IPS DF 6.9 (cell line): Measurements from ENCODE around the gene MUTYH.
"Not testable (repeated sequence)": the region's sequence is repeated elsewhere in the genome, so short reads cannot be mapped to it uniquely, and the experiment has no call there.

Source experiments
- DNase-seq: peaks from one replicate; pipeline ENCODE4 v3.0.0-alpha.2; 2013; ENCODE audit warnings: low read depth, low spot score
- H3K27ac ChIP-seq: one replicate; pipeline ENCODE4 v1.5.1; 2013; ENCODE audit warnings: low read length, control low read depth
- H3K27me3 ChIP-seq: 2 replicates; pipeline ENCODE4 v1.6.1; 2013; ENCODE audit warnings: mild to moderate bottlenecking, low read length; ENCODE audit not compliant: control insufficient read depth, insufficient read depth
- H3K36me3 ChIP-seq: 2 replicates; pipeline ENCODE4 v1.6.1; 2013; ENCODE audit warnings: low read length; ENCODE audit not compliant: control insufficient read depth, insufficient read depth
- H3K4me1 ChIP-seq: 2 replicates; pipeline ENCODE4 v1.6.1; 2013; ENCODE audit warnings: low read length; ENCODE audit not compliant: control insufficient read depth, insufficient read depth
- H3K4me3 ChIP-seq: 2 replicates; pipeline ENCODE4 v1.5.1; 2013; ENCODE audit warnings: mild to moderate bottlenecking, low read length
- H3K9me3 ChIP-seq: 2 replicates; pipeline ENCODE4 v1.6.1; 2013; ENCODE audit warnings: low read length, inconsistent platforms; ENCODE audit not compliant: control insufficient read depth, insufficient read depth
- WGBS: extraction: QIAGEN DNeasy Blood & Tissue Kit; methylation state at CpG from one replicate; pipeline ENCODE4 v1.1.7; 2013; ENCODE audit warnings: mixed read lengths, missing lambda C conversion rate; ENCODE audit not compliant: insufficient read length, insufficient coverage; 5-methylcytosine and 5-hydroxymethylcytosine counted together

Gene MUTYH

DNA sequence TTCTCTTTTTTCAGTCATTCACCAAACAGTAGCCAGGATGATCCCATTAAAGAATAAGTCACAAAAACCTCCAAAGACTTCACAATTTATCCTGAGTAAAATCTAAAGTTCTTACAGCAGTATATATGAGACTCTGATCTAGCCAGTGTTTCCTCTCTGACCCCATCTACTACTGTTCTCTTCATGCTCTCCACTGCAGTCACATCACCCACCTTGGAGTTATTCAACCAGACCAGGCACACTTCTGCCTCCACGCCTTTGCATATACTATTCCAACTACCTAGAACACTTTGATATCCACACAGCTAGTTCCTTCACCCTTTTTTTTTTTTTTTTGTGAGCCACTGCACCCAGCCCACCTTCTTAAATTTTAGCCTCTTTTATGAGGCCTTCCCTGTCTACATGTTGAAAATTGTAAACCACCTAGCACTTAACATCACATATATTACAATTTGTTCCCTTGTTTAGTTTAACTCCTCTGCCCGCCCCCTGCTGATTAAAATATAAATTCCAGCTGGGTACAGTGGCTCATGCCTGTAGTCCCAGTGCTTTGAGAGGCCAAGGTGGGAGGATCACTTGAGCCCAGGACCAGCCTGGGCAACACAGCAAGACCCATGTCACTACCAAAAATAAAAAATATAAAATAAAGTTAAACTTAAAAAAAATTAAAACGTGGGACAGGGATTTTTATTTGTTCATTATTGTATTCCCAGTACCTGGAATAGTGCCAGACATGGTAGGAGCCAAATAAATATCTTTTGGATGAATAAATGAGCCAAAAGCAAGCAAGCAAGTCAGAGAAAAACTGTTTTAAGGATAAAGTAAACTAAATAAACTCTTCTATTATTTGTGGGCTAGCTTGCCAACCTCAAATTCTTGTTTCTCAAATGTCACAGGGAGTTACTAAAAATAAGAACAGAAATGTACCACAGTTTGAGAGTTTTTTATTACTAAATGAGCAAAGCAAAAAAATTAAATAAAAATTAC is 35.2 kb upstream of the MUTYH start:
- Histone ChIP-seq H3K27ac (no peak overlapping the region), H3K36me3 (no peaks in the 10 kb centered on the region), H3K27me3 (no peaks in the 10 kb centered on the region), H3K9me3 (no peaks in the 10 kb centered on the region), H3K4me1 (no peaks in the 10 kb centered on the region), H3K4me3 (no peak overlapping the region)
- no peak for DNase-seq
- WGBS, result no CpG with 5 or more reads among the region's 3 CpGs

DNA sequence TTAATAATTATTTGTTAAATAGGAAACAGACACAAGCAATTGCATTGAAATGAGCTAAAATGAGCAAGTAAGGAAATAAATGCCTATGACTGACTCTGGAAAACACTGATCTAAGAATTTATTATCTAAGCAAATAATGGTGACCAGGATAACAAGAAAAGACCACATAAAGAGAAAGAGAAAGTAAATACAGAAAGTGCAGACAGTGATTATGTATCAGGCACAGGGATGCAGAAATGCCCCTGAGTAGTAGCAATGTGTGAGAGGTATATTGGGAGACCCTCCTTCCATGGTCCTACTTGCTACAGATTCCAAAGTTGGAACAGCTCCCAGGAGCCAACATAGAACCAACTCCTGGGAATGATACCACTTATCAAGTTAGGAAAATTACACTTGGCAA is 33.3 kb upstream of the MUTYH start:
- DNase-seq, result no peak
- H3K4me3 ChIP-seq, result no peak overlapping the region

DNA sequence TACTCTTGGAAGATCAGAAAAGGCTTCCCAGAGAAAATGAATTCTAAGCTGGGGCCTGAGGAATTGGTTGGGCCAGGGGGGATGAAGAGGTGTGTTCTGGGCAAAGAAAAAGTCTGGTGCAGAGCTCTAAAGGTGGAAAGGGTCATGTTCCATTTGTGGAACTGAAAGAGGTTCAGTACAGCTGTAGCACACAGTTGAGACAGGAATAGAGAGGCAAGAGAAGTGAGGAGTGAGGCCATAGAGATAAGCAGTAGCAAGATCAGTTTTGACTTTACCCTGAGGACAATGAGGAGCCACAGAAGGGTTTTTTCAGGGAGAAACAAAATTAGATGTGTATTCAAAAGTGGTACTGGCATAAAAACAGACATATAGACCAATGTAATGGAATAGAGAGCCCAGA is 30.3 kb upstream of the MUTYH start:
- no peak for DNase-seq
- Histone ChIP-seq H3K4me1 (no peaks in the 10 kb centered on the region), H3K4me3 (no peak overlapping the region), H3K36me3 (no peaks in the 10 kb centered on the region), H3K27me3 (no peaks in the 10 kb centered on the region), H3K9me3 (no peaks in the 10 kb centered on the region), H3K27ac (no peak overlapping the region)

More for the DNA sequence above, 33.3 kb upstream of the MUTYH start:
- Histone ChIP-seq H3K4me1 (no peaks in the 10 kb centered on the region), H3K27me3 (no peaks in the 10 kb centered on the region), H3K9me3 (no peaks in the 10 kb centered on the region), H3K36me3 (no peaks in the 10 kb centered on the region), H3K27ac (no peak overlapping the region)

DNA sequence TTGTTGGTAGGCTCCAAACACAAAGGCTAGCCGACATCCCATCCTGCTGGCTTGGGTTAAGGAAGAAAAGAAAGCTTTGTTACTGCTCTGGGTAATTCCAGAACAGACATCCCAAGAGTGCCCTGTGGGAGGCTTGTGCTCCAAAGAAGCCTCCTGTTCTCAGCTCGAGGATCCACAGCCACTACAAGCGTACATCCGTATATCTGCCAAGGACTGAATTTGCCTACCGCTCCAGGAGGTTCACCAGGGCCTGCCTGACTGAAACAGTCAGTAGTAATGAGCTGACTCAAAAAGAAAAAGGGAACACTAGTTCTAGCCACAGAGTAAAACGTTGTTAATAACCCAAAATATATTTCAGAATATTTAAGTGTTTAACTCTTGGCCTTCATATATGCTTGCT is 24.8 kb upstream of the MUTYH start:
- no CpG with 5 or more reads among the region's 6 CpGs for WGBS
- Histone ChIP-seq H3K4me3 (no peak overlapping the region), H3K9me3 (no peaks in the 10 kb centered on the region), H3K27me3 (no peaks in the 10 kb centered on the region), H3K36me3 (no peaks in the 10 kb centered on the region), H3K27ac (no peak overlapping the region), H3K4me1 (no peaks in the 10 kb centered on the region)
- no peak for DNase-seq

DNA sequence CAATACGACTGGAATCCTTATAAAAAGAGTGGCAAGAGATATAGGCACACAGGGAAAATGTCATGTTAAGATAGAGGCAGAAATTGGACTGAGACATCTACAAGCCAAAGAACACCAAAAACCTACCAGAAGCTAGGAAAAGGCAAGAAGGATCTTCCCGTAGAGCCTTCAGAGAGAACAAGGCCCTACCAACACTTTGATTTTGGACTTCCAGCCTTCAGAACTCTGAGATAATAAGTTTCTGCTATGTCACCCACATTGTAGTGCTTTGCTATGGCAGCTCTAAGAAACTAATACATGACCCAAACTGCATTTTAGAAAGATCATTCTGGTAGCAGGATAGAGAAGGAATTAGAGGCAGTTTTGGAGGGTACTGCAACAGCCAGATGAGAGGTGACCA is 24.1 kb upstream of the MUTYH start:
- Histone ChIP-seq H3K4me1 (no peaks in the 10 kb centered on the region), H3K27ac (no peak overlapping the region), H3K36me3 (no peaks in the 10 kb centered on the region), H3K9me3 (no peaks in the 10 kb centered on the region), H3K4me3 (no peak overlapping the region), H3K27me3 (no peaks in the 10 kb centered on the region)
- no CpG with 5 or more reads among the region's 2 CpGs for WGBS
- DNase-seq, result no peak

DNA sequence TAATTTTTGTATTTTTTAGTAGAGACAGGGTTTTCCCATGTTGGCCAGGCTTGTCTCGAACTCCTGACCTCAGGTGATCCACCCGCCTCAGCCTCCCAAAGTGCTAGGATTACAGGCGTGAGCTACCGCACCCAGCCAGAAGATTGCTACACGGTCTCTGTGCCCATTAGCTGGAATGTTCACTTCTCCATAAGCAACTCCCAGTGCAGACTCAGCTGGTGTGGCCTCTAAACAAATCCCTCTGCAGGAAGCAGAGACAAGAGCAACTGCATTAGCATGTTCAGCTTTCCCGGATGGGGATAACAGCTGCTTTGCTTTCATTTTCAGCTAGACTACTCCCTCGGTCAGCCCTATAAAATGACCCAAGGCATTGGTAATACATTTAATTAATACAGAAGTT is 20.7 kb upstream of the MUTYH start:
- H3K27ac ChIP-seq, H3K27me3 ChIP-seq, DNase-seq, H3K9me3 ChIP-seq, H3K36me3 ChIP-seq, H3K4me1 ChIP-seq, H3K4me3 ChIP-seq: not testable (repeated sequence)
- no CpG with 5 or more reads among the region's 7 CpGs for WGBS

DNA sequence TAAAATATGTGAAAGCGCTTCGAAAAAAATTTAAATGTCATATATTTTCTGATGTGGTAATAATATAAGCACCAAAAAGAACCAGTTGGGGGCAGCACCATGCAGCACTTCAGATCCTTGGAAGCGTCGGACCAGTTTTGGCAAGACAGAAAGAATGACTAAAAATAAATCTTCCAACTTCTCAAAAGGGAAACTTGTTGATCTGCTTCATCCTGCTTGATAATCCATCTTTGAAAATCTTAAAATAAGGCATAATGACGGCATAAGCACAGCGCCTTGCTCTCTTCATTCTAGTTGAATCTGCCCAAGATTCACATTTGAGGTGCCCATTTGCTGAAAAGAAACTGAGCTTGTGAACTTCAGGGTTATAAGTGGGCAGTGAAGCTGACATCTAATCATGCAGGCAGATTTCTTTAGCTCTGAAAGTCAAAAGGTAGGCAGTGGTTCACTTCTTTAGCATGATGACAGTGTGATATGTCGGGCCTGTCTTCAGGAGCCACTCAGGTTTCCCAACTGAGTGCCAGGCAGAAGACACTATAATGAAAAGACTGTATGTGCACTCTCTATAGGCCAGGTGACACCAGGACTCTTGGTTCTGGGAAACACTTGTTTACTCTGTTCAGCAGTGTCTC is 19.8 kb upstream of the MUTYH start:
- no peaks in the 10 kb centered on the region for H3K27me3 ChIP-seq
- H3K36me3 ChIP-seq, result no peaks in the 10 kb centered on the region
- WGBS, result no CpG with 5 or more reads among the region's 7 CpGs
- no peaks in the 10 kb centered on the region for H3K4me1 ChIP-seq
- H3K4me3 ChIP-seq, result no peak overlapping the region
- DNase-seq, result no peak
- H3K27ac ChIP-seq, result no peak overlapping the region
- no peaks in the 10 kb centered on the region for H3K9me3 ChIP-seq

DNA sequence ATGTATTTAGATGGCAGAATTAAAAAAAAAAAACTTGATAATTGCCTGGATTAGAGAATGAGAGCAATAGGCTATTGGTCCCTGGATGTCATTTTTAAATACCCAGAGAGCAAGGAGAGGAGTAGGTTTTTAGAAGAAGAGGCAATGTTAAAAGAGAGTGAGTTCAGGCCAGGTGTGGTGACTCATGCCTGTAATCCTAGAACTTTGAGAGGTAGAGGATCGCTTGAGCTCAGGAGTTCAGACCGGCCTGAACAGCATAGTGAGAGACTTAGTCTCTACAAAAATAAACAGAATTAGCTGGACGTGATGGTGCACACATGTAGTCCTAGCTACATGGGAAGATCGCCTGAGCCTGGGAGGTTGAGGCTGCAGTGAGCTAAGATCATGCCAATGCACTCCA is 15.9 kb upstream of the MUTYH start:
- Histone ChIP-seq H3K36me3 (no peaks in the 10 kb centered on the region), H3K27me3 (no peaks in the 10 kb centered on the region), H3K27ac (no peak overlapping the region), H3K4me3 (no peak overlapping the region), H3K9me3 (no peaks in the 10 kb centered on the region), H3K4me1 (no peaks in the 10 kb centered on the region)
- no CpG with 5 or more reads among the region's 4 CpGs for WGBS
- DNase-seq, result no peak

DNA sequence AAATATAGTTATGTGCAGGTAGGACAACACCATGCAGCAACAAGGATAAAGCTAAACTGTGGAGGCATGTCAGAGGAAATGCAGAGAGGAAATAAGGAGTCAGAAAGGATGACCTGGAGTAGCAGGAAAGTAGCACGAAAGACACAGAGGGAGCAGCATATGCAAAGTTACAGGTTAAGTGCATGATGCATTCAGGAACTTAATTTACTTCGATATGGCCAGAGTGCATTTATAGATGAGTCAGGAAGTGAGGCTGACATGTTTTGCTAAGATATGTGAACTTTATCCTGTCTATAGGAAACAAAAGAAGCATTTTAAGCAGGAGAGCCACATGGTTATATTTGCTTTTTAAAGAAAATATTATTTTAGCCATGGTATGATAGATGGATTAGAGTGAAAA is 15.4 kb upstream of the MUTYH start:
- WGBS, result no CpG with 5 or more reads among the region's 2 CpGs
- Histone ChIP-seq H3K4me1 (no peaks in the 10 kb centered on the region), H3K4me3 (no peak overlapping the region), H3K27me3 (no peaks in the 10 kb centered on the region), H3K9me3 (no peaks in the 10 kb centered on the region), H3K27ac (no peak overlapping the region), H3K36me3 (no peaks in the 10 kb centered on the region)
- DNase-seq, result no peak

DNA sequence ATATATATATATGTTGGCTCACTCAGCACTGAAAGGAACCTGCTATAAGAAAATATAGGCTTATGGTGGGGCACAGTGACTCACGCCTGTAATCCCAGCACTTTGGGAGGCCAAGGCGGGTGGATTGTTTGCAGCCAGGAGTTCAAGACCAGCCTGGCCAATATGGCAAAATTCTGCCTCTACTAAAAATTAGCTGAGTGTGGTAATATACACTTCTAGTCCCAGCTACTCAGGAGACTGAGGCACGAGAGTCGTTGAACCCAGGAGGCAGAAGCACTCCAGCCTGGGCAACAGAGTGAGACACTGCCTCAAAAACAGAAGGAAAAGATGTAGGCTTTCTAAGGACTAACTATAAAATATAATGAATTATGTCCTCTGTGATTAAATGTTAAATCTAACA is 14.6 kb upstream of the MUTYH start:
- Histone ChIP-seq H3K9me3 (no peaks in the 10 kb centered on the region), H3K36me3 (no peaks in the 10 kb centered on the region), H3K4me3 (no peak overlapping the region), H3K4me1 (no peaks in the 10 kb centered on the region), H3K27ac (no peak overlapping the region), H3K27me3 (no peaks in the 10 kb centered on the region)
- no CpG with 5 or more reads among the region's 4 CpGs for WGBS
- no peak for DNase-seq

DNA sequence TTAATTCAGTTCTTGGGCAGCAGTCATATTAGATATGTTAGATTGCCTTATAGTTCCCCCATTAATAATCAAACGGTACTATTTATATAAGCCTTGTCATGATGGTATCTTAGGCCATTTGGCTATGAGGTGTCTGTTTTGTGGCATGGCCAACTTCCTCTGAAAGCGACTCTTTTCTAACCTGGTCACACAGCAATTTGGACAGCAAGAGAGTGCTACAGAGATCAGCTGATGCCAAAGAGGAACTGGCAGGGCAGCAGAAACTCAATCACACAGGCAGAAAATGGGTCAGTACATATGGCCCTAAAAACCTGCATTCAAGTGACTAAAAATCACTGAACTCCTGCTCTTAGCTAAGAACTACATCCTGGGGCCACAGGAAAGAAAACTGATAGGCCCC is 13.4 kb upstream of the MUTYH start:
- WGBS, result no CpG with 5 or more reads among the region's 2 CpGs
- Histone ChIP-seq H3K27ac (no peak overlapping the region), H3K4me1 (no peaks in the 10 kb centered on the region), H3K9me3 (no peaks in the 10 kb centered on the region), H3K36me3 (no peaks in the 10 kb centered on the region), H3K27me3 (no peaks in the 10 kb centered on the region), H3K4me3 (no peak overlapping the region)
- no peak for DNase-seq
